Prostate gland (tissue), 2 donors: ENCODE measurements around the gene SLC38A7. TPM values are rescaled to one million over a fixed set of nuclear protein-coding genes. Genes with fewer than 3 reads are reported as not detected.
A peak's percentile ranks its signal among the peaks of the same experiment; 100 is the strongest.
"Not testable (repeated sequence)": the region's sequence is repeated elsewhere in the genome, so short reads cannot be mapped to it uniquely, and the experiment has no call there.

Source experiments
- DNase-seq: peaks from one replicate; pipeline ENCODE4 v3.0.0-alpha.2; 2019; ENCODE audit warnings: low spot score
- H3K27ac ChIP-seq, 2 donors: fragments of 200-600 bp; sonication (generic); 2 replicates each; pipeline ENCODE4 v1.5.1; 2017 to 2019
- H3K27me3 ChIP-seq: fragments of 200-600 bp; sonication (generic); replicated peaks from 2 replicates; pipeline ENCODE4 v1.5.1; 2019; ENCODE audit not compliant: insufficient read depth
- H3K36me3 ChIP-seq, 2 donors: fragments of 200-600 bp; sonication (generic); 1 replicate in 1 of 2; 2 replicates in 1 of 2; pipeline versions ENCODE4 v1.5.1 to v1.8.1; 2017 to 2019
- H3K4me1 ChIP-seq: fragments of 200-600 bp; sonication (generic); replicated peaks from 2 replicates; pipeline ENCODE4 v1.5.1; 2019
- H3K4me3 ChIP-seq, 2 donors: fragments of 200-600 bp; sonication (generic); 2 replicates each; pipeline ENCODE4 v1.5.1; 2017 to 2019
- H3K9me3 ChIP-seq: fragments of 200-600 bp; sonication (generic); 2 replicates; pipeline ENCODE4 v1.5.1; 2017
- CTCF ChIP-seq, 4 experiments: fragments of 200-600 bp in 2 of 4; fragments of 450-650 bp in 2 of 4; sonication (generic) in 2 of 4; IDR thresholded peaks; 1 replicate in 3 of 4; 2 replicates in 1 of 4; pipeline ENCODE4 v1.5.1; 2016 to 2019; ENCODE audit warnings: antibody characterized with exemption in 4 of 4, mild to moderate bottlenecking in 2 of 4, moderate library complexity in 2 of 4
- POLR2A ChIP-seq: fragments of 450-650 bp; IDR thresholded peaks from one replicate; pipeline ENCODE4 v1.6.1; 2016; ENCODE audit warnings: antibody characterized with exemption, mild to moderate bottlenecking
- POLR2AphosphoS5 ChIP-seq: sonication (generic); formaldehyde crosslinking; IDR thresholded peaks from one replicate; pipeline ENCODE4 v1.6.1; 2017; ENCODE audit warnings: antibody characterized with exemption
- WGBS: methylation state at CpG from one replicate; pipeline ENCODE4 v1.1.5; 2018; 5-methylcytosine and 5-hydroxymethylcytosine counted together
- intact Hi-C: fragments of 100-400 bp; cut with DNase I; formaldehyde crosslinking; loops from one replicate; pipeline ENCODE4 v1.14.2; 2022
- total RNA-seq, 2 donors: library from RNA; depleted of rRNA; stranded (reverse); fragments of >200 nt; gene quantifications; one replicate each; pipeline ENCODE4 v1.1.0, GENCODE V29; 2016

Gene SLC38A7
- total RNA-seq, 2 donors from 2014 or later = 20.6 to 29.9 TPM

GRCh38 chr16:58695368-58695767 is 10.8 kb upstream of the SLC38A7 start:
- Histone ChIP-seq H3K27me3 (no peaks in the 10 kb centered on the region), H3K4me3 (no peak overlapping the region), H3K9me3 (no peaks in the 10 kb centered on the region), H3K36me3 (no peaks in the 10 kb centered on the region), H3K27ac (no peak overlapping the region), H3K4me1 (no peaks in the 10 kb centered on the region)
- 64% methylated on average over 1 of the region's 1 CpG for WGBS
- DNase-seq = no peak
- intact Hi-C loops = no loop called here
- no peak for TF ChIP-seq POLR2AphosphoS5
- no peak for TF ChIP-seq POLR2A
- no peak for TF ChIP-seq CTCF (IDR thresholded peaks at IDR 0.05)

GRCh38 chr16:58692450-58692849 is 7.9 kb upstream of the SLC38A7 start:
- TF ChIP-seq POLR2AphosphoS5 (no peak), POLR2A (no peak), CTCF (IDR thresholded peaks at IDR 0.05) (no peak)
- no peak for DNase-seq
- intact Hi-C loops = no loop called here
- Histone ChIP-seq H3K27me3 (no peaks in the 10 kb centered on the region), H3K36me3 (no peaks in the 10 kb centered on the region), H3K27ac (no peak overlapping the region), H3K4me1 (no peaks in the 10 kb centered on the region), H3K9me3 (no peaks in the 10 kb centered on the region), H3K4me3 (no peak overlapping the region)
- 95% methylated on average over 1 of the region's 1 CpG for WGBS

GRCh38 chr16:58686985-58687706 is 2.6 kb upstream of the SLC38A7 start:
- H3K4me1 ChIP-seq, H3K36me3 ChIP-seq, H3K4me3 ChIP-seq, DNase-seq, H3K27me3 ChIP-seq, intact Hi-C loops, H3K9me3 ChIP-seq, H3K27ac ChIP-seq: not testable (repeated sequence)
- WGBS = 72% methylated on average over 8 of the region's 8 CpGs

- H3K27ac ChIP-seq = peak overlapping the region; percentile 31 to 67
- no peaks in the 10 kb centered on the region for H3K27me3 ChIP-seq
- intact Hi-C loops = no loop called here
- WGBS = 63% methylated on average over 6 of the region's 6 CpGs
- no peaks in the 10 kb centered on the region for H3K9me3 ChIP-seq
- H3K4me3 ChIP-seq = peak overlapping the region; percentile 57 to 81
- DNase-seq = no peak
- H3K4me1 ChIP-seq = no peaks in the 10 kb centered on the region
- no peaks in the 10 kb centered on the region for H3K36me3 ChIP-seq
- no peak for TF ChIP-seq POLR2A
- TF ChIP-seq CTCF (IDR thresholded peaks at IDR 0.05) = no peak
- no peak for TF ChIP-seq POLR2AphosphoS5
Observed at GRCh38 chr16:58685084-58685449, 497 bp upstream of the SLC38A7 start.

GRCh38 chr16:58684001-58684353 is 593 bp downstream of the SLC38A7 start:
- Histone ChIP-seq H3K9me3 (no peaks in the 10 kb centered on the region), H3K27me3 (no peaks in the 10 kb centered on the region), H3K27ac (peak overlapping the region; percentile 35 to 67), H3K4me1 (no peaks in the 10 kb centered on the region), H3K4me3 (peak overlapping the region; percentile 57 to 81), H3K36me3 (no peaks in the 10 kb centered on the region)
- intact Hi-C loops = loop anchor here (5.0 kb wide), 1 partner anchor 52 kb away; no protein-coding TSS in a partner anchor
- WGBS = 11% methylated on average over 3 of the region's 3 CpGs
- no peak for TF ChIP-seq CTCF (IDR thresholded peaks at IDR 0.05)
- TF ChIP-seq POLR2AphosphoS5 = no peak
- TF ChIP-seq POLR2A = no peak
- DNase-seq = no peak
